GM13976 (cell line): ENCODE results near the gene LBHD2.

Experiments used
- DNase-seq: peaks from one replicate; pipeline ENCODE4 v3.0.0; 2012; ENCODE audit warnings: low spot score
- in situ Hi-C: fragments of 300-500 bp; cut with MboI; formaldehyde crosslinking; loops from one replicate; pipeline ENCODE4 v1.12.0; 2022; ENCODE audit warnings: low sequenced_read_pairs, mixed read lengths, inconsistent platforms; ENCODE audit not compliant: unreplicated experiment
- TF ChIP-seq, protein P1 (sequence below): IDR thresholded peaks from 2 replicates; pipeline ENCODE4 v1.5.1; 2012; ENCODE audit warnings: borderline replicate concordance, mild to moderate bottlenecking; ENCODE audit not compliant: insufficient read depth; ENCODE audit errors: extremely low read depth, missing control alignments, control extremely low read depth

LBHD2 gene

GRCh38 chr14:103108749-103109207, 24.8 kb downstream of the LBHD2 start:
- in situ Hi-C loops = loop anchor here (5.0 kb wide), 1 partner anchor 79 kb away; no protein-coding TSS in a partner anchor
- TF ChIP-seq, protein P1, sequence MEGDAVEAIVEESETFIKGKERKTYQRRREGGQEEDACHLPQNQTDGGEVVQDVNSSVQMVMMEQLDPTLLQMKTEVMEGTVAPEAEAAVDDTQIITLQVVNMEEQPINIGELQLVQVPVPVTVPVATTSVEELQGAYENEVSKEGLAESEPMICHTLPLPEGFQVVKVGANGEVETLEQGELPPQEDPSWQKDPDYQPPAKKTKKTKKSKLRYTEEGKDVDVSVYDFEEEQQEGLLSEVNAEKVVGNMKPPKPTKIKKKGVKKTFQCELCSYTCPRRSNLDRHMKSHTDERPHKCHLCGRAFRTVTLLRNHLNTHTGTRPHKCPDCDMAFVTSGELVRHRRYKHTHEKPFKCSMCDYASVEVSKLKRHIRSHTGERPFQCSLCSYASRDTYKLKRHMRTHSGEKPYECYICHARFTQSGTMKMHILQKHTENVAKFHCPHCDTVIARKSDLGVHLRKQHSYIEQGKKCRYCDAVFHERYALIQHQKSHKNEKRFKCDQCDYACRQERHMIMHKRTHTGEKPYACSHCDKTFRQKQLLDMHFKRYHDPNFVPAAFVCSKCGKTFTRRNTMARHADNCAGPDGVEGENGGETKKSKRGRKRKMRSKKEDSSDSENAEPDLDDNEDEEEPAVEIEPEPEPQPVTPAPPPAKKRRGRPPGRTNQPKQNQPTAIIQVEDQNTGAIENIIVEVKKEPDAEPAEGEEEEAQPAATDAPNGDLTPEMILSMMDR = no peak
- DNase-seq = peak; percentile 89

DNA sequence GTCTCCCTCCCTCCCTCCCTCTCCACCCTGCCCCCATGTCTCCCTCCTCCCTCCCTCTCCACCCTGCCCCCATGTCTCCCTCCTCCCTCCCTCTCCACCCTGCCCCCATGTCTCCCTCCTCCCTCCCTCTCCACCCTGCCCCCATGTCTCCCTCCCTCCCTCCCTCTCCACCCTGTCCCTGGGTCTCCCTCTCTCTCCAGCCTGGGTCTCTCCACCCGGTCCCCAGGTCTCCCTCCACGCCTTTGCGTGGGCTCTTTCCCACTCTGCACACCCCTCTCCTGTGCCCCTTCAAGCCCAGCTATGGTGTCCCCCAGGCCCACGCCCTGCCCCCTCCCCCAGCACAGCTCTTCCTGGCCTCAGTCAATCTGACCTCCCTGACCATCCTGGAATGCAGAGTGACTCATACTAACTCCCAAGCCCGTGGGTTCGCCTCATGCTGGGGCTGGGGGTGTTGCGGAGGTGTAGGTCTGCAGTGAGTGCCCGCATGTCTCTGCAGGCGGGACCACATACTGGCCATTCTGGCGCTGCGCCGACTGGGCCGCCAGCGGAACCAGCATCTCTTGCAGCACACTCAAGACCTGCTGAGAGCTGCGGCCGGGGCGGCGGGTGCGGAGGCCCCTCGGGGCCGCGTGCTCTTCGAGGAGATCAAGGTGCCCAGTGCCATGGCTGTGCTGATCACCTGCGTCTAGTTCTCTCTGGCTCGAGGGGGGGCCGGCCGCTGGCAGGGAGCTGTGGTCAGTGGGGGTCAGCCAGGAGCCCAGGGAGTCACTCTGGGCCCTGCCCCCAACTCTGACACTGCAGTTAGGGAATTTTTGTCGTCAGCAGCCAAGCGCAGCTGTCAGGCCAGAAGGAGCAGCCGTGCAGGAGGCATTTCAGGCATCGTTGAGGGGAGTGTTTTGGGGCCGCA, 25.8 kb downstream of the LBHD2 start:
- DNase-seq = no peak
- in situ Hi-C loops = loop anchor here (5.0 kb wide), 1 partner anchor 78 kb away; no protein-coding TSS in a partner anchor
- TF ChIP-seq, protein P1 = no peak

DNA sequence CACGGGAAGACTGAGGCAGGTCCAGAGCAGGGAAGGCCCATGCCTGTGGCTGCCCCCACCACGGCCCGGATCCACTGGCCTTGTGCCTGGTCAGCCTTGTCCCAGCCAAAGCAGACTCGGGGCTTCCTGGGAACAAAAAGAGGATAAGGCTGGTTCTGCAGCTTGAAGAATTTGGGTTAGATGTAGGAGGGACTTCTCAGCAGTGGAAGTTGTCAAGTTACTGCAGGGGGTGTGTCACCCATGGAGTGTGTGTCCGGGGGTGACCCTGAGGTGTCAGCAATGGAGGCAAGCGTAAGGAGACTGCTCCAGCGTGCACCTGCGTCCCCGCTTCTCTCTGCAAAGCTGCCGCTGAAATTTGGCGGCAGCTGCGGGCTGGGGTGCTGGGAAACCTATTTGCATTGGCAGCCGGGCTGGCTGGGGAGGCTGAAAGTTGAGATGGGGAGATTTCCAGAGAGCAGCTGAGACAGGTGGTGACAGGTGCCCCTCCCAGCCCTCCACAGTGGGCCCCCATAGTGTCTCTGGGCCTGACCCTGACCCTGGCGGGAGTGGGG, 26.7 kb downstream of the LBHD2 start:
- no peak for DNase-seq
- in situ Hi-C loops = no loop called here
- TF ChIP-seq, protein P1 = no peak

DNA sequence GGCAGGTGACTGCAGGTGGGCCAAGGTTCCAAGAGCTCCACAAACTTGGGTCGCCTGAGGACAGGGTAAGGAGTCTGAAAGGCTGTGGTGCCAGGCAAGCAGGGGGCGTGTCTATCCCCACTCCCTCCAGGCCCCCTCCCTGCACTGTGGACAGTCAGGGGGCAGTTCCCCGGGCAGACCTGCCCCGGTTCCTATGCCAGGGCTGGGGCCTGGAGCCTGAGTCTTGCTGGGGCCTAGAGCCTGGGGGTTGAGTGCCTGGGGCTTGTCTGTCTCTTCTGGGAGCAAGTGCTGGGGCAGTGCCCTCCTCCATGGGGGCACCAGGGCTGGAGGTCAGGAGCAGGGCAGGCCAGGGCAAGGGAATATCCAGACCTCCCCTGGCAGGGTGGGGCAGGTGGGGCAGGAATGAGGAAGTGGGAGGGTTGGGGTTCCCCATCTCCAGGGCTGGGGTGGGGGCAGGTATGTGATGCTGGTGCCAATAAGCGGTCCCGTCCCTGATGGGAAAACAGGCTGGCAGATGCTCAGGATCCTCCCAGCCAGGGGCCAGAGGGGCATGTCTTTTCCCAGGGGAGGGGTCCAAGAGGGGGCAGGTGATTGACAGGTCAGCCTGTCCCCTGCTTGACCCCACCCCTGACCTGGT, 27.3 kb downstream of the LBHD2 start:
- in situ Hi-C loops = no loop called here
- DNase-seq = no peak
- TF ChIP-seq, protein P1 = no peak

GRCh38 chr14:103112400-103113243, 28.6 kb downstream of the LBHD2 start:
- no peak for DNase-seq
- in situ Hi-C loops = no loop called here

More at GRCh38 chr14:103112400-103113243, 28.6 kb downstream of the LBHD2 start:
- TF ChIP-seq, protein P1 = no peak
